ENCODE data around the gene ULK1. TPM values are rescaled to one million over a fixed set of nuclear protein-coding genes. Genes with fewer than 3 reads are reported as not detected.

ULK1 gene
- total RNA-seq, 1 experiment from 2014 or later, result 67.8 TPM

- no peak for TF ChIP-seq ZNF138 (CRISPR knock-in tag; conservative IDR thresholded peaks at IDR 0.05)
- no peak for TF ChIP-seq ETV6 (CRISPR knock-in tag; IDR thresholded peaks at IDR 0.05)
- no peak for TF ChIP-seq SOX15 (CRISPR knock-in tag; IDR thresholded peaks at IDR 0.05)
- no peak for TF ChIP-seq ZNF317 (CRISPR knock-in tag; IDR thresholded peaks at IDR 0.05; ENCODE audit: borderline replicate concordance, low read depth)
- no peak for TF ChIP-seq RORB (CRISPR knock-in tag; IDR thresholded peaks at IDR 0.05)
- TF ChIP-seq ZSCAN18 (CRISPR knock-in tag; IDR thresholded peaks at IDR 0.05), result no peak
Observed at GRCh38 chr12:131923260-131923659, 28.8 kb downstream of the ULK1 start (continued).

- Mint-ChIP-seq H3K9me3 (no peaks in the 10 kb centered on the region), H3K4me1 (peaks cover 10% of the 10 kb centered on the region), H3K27me3 (ENCODE audit: low read depth) (peaks cover 5% of the 10 kb centered on the region), H3K4me3 (peak overlapping the region; percentile 88), H3K27ac (peak overlapping the region; percentile 42; the same call in 1 of the 2 replicates), H3K36me3 (peaks cover 16% of the 10 kb centered on the region)
- CTCF ChIA-PET, result interaction anchor here (0.6 to 1.4 kb wide), 4 partner anchors 76 to 475 kb away, joined by 4 to 8 read pairs (median 4); no protein-coding TSS in a partner anchor
- POLR2A ChIA-PET, result interaction anchor here (0.6 to 1.0 kb wide), 3 partner anchors 14 to 31 kb away, joined by 3 to 4 read pairs (median 3); no protein-coding TSS in a partner anchor
- peak; percentile 8; the same call in 1 of the 2 replicates for ATAC-seq
- no peak for DNase-seq (ENCODE audit: low spot score)
- TF ChIP-seq FOXK1 (CRISPR knock-in tag; IDR thresholded peaks at IDR 0.05), result no peak
- TF ChIP-seq ERG (CRISPR knock-in tag; IDR thresholded peaks at IDR 0.05), result no peak
- no peak for TF ChIP-seq AFF4 (CRISPR knock-in tag; IDR thresholded peaks at IDR 0.05; ENCODE audit: borderline replicate concordance)
- no peak for TF ChIP-seq HMGXB4 (CRISPR knock-in tag; IDR thresholded peaks at IDR 0.05)
- TF ChIP-seq NR3C1 (CRISPR knock-in tag; conservative IDR thresholded peaks at IDR 0.05; ENCODE audit: low read depth), result no peak
- no peak for TF ChIP-seq E2F1 (CRISPR knock-in tag; IDR thresholded peaks at IDR 0.05)
- TF ChIP-seq RELA (CRISPR knock-in tag; IDR thresholded peaks at IDR 0.05; ENCODE audit: borderline replicate concordance), result no peak
- TF ChIP-seq ZNF396 (CRISPR knock-in tag; IDR thresholded peaks at IDR 0.05; ENCODE audit: borderline replicate concordance), result no peak
- no peak for TF ChIP-seq ARID4B (CRISPR knock-in tag; IDR thresholded peaks at IDR 0.05; ENCODE audit: borderline replicate concordance)
- TF ChIP-seq ZBTB21 (CRISPR knock-in tag; IDR thresholded peaks at IDR 0.05; ENCODE audit: borderline replicate concordance), result no peak
- TF ChIP-seq ETV6 (CRISPR knock-in tag; IDR thresholded peaks at IDR 0.05), result no peak
- TF ChIP-seq TEAD4 (CRISPR knock-in tag; IDR thresholded peaks at IDR 0.05), result no peak
- no peak for TF ChIP-seq ZSCAN18 (CRISPR knock-in tag; IDR thresholded peaks at IDR 0.05)
Observed at GRCh38 chr12:131927110-131928079, 33.0 kb downstream of the ULK1 start.
